ENCODE results near the gene LHX3.

The LHX3 gene

GRCh38 chr9:136174779-136175615 lies 29.9 kb downstream of the LHX3 start:
- no peak for DNase-seq

- DNase-seq, result no peak
These were observed 31.2 kb downstream of the LHX3 start for GRCh38 chr9:136173648-136174290.

DNA sequence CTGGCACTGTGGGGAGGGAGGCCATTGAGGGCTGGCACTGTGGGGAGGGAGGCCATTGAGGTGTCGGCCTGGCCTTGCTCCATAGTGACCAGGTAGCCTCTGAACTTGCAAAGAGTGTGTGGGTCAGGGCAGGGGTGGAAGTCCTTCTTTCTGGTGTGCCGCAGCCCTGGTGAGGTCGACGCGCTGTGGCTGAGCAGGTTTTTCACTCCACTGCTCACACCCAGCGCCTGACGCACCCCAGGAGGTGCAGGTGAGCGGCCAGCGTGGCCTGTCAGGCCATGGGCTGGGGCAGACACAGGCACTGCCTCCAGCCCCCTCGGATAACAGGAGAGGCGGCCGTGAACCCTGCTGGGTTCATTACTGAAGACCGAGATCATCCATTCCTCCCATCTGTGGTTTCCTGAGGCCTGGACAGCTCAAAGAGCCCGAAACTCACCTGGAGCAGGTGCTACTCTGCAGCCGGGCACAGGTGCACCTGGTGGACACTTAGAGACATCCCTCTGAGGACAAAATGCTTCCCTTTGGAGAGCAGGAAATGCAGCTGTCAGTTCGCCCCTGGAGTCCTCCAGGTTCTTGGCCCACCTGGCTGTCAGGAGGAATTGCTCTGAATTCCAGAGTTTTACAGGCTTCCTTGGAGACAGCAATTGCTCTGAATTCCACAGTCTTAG lies 32.4 kb downstream of the LHX3 start:
- DNase-seq, result no peak

DNA sequence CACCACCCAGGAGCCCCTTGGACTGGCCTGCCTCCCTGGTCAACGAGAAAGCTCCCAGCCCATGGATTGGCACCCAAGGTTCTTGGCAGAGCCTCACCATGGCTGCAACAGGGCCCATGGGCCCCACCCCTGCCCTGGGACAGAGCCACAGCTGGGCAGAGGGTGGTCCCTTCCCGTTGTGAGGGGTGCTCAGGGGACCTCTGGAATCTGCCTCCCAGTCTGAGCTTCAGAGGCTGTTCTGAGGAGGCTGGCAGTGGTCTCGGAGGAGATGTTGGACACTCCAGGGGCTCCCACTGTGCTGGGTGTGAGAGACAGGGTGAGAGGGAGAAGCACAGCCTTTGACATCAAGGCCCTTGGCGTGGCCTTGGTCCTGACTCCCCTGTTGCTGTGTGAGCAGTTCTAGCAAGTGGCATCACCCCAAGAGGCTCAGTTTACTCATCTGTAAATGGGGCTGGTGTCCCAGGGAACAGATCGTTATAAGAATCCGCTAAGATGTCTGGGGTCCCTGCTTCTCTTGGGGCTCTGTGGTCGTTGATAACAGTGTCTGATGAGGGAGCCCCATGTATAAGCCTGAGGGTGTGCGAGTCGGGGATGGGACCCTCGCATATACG lies 33.0 kb downstream of the LHX3 start:
- no peak for DNase-seq

DNA sequence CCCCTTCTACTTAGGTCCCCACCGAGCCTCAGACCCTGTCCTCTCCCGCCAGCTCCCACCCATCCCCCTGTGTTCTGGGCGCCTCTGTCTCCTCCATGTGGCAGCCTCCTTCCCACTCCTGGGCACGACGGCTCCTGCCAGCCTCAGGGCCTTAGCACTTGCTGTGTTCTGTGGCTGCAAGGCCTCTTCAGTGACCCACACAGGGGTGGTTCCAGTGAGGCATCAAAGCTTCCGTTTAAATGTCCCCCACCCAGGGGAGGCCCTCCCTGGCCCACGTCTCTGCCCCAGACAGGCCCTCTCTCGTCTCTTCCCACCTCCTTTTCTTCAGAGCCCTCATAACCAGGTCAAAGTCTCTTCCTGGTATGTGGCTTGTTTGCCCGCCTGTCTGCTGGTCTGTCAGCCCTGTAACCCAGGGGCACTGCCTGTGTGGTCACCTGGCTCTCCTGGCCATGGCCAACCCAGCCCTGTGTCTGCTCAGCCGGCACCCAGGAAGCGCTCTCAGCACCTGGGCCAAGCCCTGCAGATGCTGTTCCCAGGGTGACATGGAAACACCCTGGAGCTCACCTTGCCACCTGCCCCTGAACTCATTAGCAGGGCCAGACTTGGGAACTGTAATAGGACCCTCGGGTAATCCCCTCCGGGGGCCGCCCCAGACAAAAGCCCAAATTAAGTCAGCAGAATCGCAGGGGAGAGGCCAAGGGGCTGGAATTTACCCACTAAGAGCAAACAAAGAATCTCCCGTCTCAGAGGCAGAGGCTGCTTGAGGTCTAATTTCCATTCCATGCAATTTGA lies 33.7 kb downstream of the LHX3 start:
- DNase-seq, result no peak

DNA sequence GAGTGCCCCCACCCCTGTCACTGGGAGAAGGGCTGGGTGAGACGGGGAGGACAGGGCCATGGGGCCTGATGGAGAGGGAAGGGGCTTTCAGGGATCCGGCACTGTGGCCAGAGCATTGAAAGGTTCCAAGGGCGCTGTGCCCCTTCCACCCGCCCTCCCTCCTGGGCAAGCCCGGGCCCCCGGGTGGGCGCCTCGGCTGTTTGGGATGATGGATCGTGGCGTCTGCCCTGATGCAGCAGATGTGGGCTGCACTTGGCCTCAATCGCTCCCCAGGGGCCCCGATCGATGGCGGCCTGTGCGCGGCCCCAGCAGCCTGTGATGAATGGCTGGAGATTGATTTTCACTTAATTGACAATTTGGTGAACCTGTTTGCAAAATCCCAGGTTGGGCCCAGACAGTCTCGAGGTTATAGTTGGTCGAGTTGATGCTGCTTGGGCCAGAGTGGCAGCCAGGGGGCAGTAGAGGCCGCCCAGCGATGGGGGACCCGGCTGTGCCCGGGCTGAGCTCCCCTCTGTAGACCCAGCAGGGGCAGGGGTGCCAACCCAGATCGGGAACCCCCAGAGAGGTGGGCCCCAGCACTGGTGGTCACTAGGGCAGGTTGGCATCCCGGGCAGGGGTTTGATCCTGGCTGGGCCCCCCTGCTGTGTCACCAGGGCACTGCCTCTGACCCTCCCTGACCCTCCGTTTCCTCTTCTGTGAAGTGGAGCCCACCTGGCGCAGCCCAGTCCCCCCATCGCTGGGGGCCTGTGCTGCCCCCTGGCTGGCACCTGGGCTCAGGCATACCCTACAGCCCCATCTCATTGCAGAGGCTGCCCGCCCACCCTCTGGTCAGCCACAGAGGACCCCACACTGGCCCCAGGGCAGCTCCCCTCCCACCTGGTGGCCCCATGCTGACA lies 34.7 kb downstream of the LHX3 start:
- peak; percentile 63 for DNase-seq

GRCh38 chr9:136169495-136169894 lies 35.4 kb downstream of the LHX3 start:
- DNase-seq, result no peak

- DNase-seq, result no peak
These were observed 41.6 kb downstream of the LHX3 start for GRCh38 chr9:136163248-136163850.

- no peak for DNase-seq
These were observed 43.8 kb downstream of the LHX3 start for GRCh38 chr9:136160995-136161610.

GRCh38 chr9:136160381-136160841 lies 44.5 kb downstream of the LHX3 start:
- no peak for DNase-seq

DNA sequence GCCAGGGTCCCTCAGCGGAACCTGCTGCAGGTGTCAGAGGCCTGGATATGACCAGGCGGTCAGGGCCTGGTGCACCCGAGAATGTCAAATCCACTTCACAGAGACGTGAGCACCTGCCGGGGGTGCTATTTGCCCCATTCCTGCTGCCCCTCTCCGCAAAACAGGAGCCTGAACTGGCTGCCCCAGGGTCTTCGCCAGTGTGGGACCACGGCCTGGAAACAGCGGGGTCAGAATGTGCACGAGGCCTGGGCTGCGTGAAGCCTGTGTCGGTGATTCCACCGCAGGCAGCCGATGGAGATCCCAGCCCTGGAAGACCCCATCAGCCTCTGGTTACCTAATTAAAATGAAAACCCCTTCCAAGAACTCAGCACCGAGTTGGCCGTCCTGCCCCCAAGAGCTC lies 45.1 kb downstream of the LHX3 start:
- no peak for DNase-seq

- no peak for DNase-seq
These were observed 47.3 kb downstream of the LHX3 start for GRCh38 chr9:136157477-136158265.

- no peak for DNase-seq
These were observed 48.5 kb downstream of the LHX3 start for GRCh38 chr9:136156209-136157120.

DNA sequence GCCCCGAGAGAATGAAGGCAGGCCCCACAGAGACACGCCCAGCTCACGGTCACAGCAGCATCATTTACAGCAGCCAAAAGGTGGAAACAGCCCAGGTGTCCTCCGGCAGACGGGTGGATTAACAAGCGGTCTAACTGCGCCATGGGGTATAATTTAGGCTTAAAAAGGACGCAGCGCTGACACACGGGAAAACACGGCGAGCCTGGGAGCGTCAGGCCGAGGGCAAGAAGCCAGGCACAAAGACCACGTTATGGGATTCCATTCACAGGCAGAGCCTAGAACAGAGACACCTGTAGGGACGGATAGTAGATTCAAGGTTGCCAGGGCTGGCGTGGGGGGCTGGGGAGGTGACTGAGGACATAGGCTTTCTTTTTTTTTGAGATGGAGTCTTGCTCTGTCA lies 49.4 kb downstream of the LHX3 start:
- no peak for DNase-seq

DNA sequence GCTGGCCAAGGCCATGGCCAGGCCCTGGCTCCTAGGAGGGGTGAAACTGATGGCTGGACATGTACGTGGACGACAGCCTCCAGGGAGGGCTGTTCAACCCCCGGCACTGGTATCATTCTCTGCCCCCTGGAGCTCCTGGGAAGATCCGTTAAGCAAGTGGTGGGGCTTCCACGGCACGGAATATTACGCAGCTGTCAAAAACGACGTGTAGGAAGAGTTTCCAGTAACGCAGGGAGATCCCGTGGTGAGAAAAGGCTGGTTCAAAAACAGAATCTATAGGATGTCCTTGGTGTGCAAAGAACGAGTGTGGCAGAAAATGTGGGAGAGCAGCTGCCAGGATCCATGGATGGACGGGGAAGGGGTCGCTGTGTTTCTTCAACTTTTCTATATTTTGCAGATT lies 50.0 kb downstream of the LHX3 start:
- DNase-seq, result no peak

DNA sequence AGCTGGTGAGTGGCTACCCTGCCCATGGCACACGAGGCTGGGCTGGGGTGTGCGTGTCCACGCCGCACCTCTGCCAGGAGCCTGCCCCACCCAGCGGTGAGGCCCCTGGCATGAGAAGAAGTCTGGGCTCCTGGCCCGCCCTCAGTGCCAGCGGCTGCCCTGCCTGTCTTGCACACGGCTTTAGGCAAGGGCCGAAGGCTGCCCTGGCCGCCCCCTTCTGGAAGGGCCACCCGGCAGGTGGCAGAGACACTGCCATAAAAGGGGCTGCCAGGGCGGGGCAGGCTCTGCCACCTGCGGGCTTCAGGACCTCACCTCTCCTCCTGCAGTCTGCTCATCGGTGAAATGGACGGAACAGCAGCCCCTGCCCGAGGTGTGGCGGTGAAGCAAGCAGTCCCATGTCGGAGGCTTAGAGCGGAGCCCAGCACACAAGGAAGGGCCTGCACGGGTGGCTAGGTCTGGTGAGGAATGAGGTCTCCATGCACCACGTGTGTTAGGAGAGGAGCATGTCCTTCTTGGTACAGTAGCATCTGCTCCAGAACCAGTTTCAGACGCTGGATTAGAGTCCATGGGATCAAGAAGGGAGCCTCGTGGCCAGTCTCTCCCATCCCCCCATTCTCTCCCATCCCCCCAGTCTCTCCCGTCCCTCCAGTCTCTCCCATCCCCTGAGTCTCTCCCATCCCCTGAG lies 51.4 kb downstream of the LHX3 start:
- DNase-seq, result no peak

GRCh38 chr9:136152931-136153330 lies 52.0 kb downstream of the LHX3 start:
- DNase-seq, result no peak

GRCh38 chr9:136152543-136152866 lies 52.4 kb downstream of the LHX3 start:
- DNase-seq, result no peak

Data from activated CD4-positive, alpha-beta T cell treated with anti-CD3 and anti-CD28 coated beads, Interleukin-2, Interleukin-6, amounts not matched to agents 100 ng/mL and 50 ng/mL, durations not matched to agents 16 hours and 8 hours (primary cell).